HG03439 (cell line): Measurements from ENCODE around the gene MORC2.

Experiments used
- ATAC-seq: cut with Tn5 transposase; IDR thresholded peaks from one replicate; pipeline ENCODE4 v1.9.1; 2021; ENCODE audit warnings: mild to moderate bottlenecking, moderate library complexity; ENCODE audit not compliant: unreplicated experiment

MORC2 gene

GRCh38 chr22:30875481-30876215, 92.9 kb downstream of the MORC2 start:
- ATAC-seq: no peak
